T47D (cell line): ENCODE data around the gene DPYSL5.

ENCODE experiments used
- DNase-seq, 2 experiments: peaks; one replicate each; pipeline versions ENCODE4 v3.0.0 to v3.0.0-alpha.2; 2011 to 2012; ENCODE audit warnings: low read depth in 1 of 2, low spot score in 1 of 2
- JUND ChIP-seq: IDR thresholded peaks from 2 replicates; pipeline ENCODE4 v1.6.1; 2012; ENCODE audit warnings: low read depth
- in situ Hi-C: cut with HindIII; loops from 2 replicates; pipeline ENCODE4 v1.10.0; 2016; ENCODE audit warnings: low sequenced_read_pairs, low pct_unique_long_range_greater_than_20kb

Gene DPYSL5

DNA sequence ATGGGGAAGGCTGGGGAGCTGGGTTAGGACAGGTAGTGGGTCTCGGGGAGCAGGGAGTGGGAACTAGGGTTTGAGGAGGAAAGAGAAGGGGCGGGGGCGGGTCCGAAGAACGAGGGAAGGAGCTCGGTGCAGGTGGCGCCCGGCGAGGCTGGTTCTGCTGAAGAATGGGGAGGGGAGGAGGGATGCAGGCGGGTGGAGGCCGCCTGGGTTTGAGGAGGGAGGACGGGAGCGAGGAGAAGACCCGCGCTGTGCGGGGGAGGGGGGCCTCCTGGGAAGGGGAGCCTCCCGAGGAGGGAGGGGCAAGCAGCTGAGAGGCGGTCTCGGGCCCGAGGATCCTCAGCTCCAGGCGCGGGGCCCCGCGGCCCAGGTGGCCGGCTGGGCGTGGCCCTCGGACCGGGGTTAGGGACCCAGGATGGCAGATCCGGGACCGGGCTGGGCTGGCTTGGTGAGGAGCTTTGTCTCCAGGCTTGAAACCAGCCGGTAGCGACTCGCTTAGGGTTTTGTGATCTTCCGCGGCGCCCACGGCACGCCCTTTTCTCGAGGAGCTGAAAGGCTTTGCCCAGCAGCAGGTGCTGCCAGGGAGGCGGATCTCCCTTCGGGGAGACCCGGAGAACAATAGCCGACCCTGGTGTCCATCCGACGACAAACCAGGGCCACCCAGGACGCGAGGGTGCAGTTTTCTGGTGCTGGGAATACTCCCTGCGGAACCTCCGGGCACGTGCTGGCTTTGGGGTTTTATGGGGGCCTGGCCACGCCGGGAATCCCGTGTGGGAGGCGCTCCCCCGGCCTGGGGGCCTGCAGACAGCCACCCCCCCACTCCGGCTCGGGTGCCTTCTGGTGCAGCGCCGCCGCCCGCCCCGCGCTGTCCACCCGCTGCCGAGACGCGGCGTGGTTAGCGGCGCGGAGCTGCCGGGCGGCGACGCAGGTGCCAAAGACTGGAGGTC is 1.4 kb downstream of the DPYSL5 start:
- no peak for TF ChIP-seq JUND
- in situ Hi-C loops, result no loop called here
- no peak for DNase-seq

DNA sequence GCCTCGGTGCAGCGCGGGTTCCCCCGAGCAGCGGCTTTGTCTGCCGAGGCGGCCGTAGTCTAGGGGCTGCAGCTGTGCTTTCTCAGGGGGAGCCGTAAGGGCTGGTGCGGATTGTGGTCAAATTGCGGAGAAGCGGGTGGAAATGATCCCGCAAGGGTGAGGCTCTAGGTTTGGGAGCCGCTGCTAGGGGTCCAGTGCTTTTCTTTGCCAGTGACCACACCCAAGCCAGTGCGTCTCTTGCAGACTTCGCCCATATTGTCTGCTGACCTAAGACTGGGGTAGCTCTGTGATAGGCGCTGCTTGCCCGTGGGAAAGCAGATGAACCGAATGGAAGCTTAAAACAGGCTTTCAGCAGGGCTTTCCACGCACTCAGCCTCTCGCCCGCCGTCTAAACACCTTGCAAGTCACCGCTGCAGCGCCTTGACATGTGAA is 2.1 kb downstream of the DPYSL5 start:
- no peak for DNase-seq
- in situ Hi-C loops, result no loop called here
- TF ChIP-seq JUND, result no peak

DNA sequence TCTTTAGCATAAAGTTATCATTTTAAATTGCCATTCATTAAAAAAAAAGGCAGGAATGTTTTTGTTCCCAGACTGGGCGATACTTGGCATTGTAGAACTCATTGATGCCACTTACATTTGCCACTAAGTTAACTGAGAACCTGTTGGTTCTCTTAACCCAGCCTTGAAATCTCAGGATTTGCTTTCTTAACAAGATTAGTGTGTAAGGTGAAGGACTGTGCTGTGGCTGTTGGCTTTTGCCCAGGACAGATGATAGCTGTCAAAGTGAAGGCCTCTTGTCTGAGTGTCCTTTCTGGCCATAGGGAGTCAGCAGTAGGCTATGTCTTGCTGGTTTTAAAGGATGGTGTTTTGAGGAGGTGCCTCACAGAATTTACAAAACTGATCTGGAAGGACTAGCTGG is 2.6 kb downstream of the DPYSL5 start:
- in situ Hi-C loops, result no loop called here
- no peak for DNase-seq
- TF ChIP-seq JUND, result no peak

DNA sequence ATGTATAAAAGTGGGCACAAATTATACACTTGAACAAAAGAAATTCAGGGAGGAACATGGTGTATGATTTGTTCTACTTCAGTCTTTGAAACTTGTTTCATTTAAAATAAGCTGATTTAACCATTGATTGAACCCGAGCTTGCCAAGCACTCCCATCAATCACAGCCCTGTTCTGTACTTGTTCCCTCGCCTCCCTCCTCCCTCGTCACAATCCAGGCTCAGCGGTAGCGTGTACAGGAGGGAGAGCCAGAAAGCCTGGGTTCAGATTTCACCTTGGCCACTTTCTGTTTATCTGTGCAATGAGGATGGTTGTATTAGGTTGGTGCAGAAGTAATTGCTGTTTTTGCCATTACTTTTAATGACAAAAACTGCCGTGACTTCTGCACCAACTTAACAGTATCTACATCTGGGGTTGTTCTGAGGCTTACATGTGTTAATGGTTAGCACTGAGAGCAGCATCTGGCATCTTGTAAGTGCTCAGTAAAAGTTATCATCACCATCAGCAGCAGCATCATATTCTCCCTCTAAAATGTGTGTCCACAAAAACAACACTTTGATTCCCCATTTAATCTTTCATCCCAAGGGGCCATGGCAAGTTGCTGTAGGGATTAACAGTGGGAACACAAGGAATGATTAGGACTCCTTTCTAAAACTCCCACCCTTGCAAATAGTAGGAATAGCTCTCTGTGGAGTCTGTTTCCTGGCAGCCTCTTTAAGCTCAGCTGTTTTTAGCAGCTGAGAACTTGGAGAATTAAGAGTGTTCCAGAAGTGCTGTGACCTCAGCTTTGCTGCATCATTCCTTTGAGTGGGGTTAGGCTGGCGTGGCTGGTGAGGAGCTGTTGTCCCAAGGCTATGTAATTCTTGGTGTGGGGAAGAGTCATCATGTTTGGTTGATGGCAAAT is 4.7 kb downstream of the DPYSL5 start:
- TF ChIP-seq JUND, result no peak
- in situ Hi-C loops, result no loop called here
- no peak for DNase-seq

- in situ Hi-C loops, result no loop called here
- DNase-seq, result no peak
- TF ChIP-seq JUND, result no peak
Measured at GRCh38 chr2:26853751-26854150, 5.8 kb downstream of the DPYSL5 start.

GRCh38 chr2:26854283-26854827 is 6.4 kb downstream of the DPYSL5 start:
- in situ Hi-C loops, result no loop called here
- DNase-seq, result no peak
- no peak for TF ChIP-seq JUND

DNA sequence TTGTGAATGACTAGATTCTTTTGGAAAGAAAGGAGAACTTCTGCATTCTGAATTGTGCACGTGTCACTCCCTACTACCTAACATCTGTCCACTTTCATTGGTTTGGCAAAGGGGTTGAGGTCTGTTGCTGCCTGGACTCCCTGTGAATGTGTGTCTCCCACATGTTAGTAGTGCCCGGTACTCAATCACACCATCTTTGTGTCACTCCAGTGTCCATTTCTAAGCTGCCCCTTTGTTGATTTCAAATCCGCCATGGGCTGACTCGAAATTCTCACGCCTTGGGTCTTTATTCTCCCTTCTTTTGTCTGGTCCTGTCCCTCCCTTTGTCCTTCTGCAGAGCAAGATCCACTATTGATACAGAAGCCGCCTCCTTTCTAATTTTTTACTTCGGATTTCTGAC is 7.5 kb downstream of the DPYSL5 start:
- DNase-seq, result no peak
- in situ Hi-C loops, result no loop called here
- TF ChIP-seq JUND, result no peak

- in situ Hi-C loops, result no loop called here
- no peak for TF ChIP-seq JUND
- DNase-seq, result no peak
Measured at GRCh38 chr2:26859622-26860021, 11.7 kb downstream of the DPYSL5 start.

GRCh38 chr2:26860211-26860850 is 12.4 kb downstream of the DPYSL5 start:
- TF ChIP-seq JUND, result no peak
- DNase-seq, result no peak
- in situ Hi-C loops, result no loop called here

GRCh38 chr2:26861610-26862224 is 13.8 kb downstream of the DPYSL5 start:
- TF ChIP-seq JUND, result no peak
- in situ Hi-C loops, result no loop called here
- DNase-seq, result no peak

DNA sequence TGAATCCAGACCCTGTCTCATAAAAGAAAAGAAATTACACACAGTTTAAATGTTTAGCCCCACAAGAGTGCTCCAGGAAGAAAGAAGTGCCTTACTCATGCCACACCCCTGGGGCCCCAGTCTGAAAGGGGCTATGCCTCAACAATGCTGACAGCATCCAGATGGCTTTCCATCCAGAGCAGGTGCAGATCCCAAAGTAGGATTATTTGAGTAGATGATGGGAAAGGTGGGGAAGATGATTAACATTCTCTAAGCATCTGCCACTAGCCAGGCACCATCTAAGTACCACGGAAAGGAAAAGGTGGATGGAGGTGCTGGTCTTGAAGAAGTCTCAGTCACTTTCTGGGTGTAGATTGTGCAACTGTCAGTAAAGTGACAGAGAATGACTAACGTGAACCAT is 16.3 kb downstream of the DPYSL5 start:
- no peak for TF ChIP-seq JUND
- DNase-seq, result no peak
- in situ Hi-C loops, result no loop called here

DNA sequence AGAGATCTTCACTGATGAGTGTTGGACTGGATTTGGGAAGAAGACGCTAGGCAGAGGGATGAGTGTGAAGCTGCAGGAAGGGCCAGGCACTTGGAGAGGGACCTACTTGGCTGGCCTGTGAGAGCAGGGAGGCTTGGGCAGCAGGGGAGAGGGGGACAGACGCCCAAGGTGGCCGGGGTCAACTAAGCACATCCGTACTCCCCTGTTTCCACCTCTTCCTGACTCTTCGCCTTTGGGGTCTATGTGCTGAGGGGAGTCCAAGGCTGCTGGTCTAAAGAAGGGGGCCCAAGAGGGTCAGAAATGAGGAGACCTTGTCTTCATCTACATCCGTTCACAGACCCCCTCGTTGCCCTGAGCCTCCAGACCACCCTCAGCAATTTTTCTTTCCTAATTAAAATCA is 16.7 kb downstream of the DPYSL5 start:
- in situ Hi-C loops, result no loop called here
- DNase-seq, result no peak
- no peak for TF ChIP-seq JUND
